GM21447 (cell line): Measurements from ENCODE around the gene FZD1.
A peak's percentile ranks its signal among the peaks of the same experiment; 100 is the strongest.

Experiments
- ATAC-seq: cut with Tn5 transposase; IDR thresholded peaks from one replicate; pipeline ENCODE4 v1.9.1; 2021; ENCODE audit not compliant: unreplicated experiment

Gene FZD1

GRCh38 chr7:91264924-91265681 is 870 bp downstream of the FZD1 start:
- peak; percentile 43 for ATAC-seq

GRCh38 chr7:91265693-91266066 is 1.4 kb downstream of the FZD1 start:
- no peak for ATAC-seq

- no peak for ATAC-seq
These were observed 1.9 kb downstream of the FZD1 start for GRCh38 chr7:91266067-91266688.

GRCh38 chr7:91266689-91267090 is 2.5 kb downstream of the FZD1 start:
- no peak for ATAC-seq

- ATAC-seq: no peak
These were observed 3.1 kb downstream of the FZD1 start for GRCh38 chr7:91267171-91267955.

- no peak for ATAC-seq
These were observed 6.1 kb downstream of the FZD1 start for GRCh38 chr7:91270372-91270771.

- ATAC-seq: peak; percentile 84
These were observed 12.7 kb downstream of the FZD1 start for GRCh38 chr7:91276909-91277308.

- ATAC-seq: no peak
These were observed 16.0 kb downstream of the FZD1 start for GRCh38 chr7:91280185-91280584.

GRCh38 chr7:91280604-91281003 is 16.4 kb downstream of the FZD1 start:
- no peak for ATAC-seq

- no peak for ATAC-seq
These were observed 21.6 kb downstream of the FZD1 start for GRCh38 chr7:91285696-91286355.

- no peak for ATAC-seq
These were observed 22.2 kb downstream of the FZD1 start for GRCh38 chr7:91286432-91286831.

- no peak for ATAC-seq
These were observed 23.3 kb downstream of the FZD1 start for GRCh38 chr7:91287371-91288084.

GRCh38 chr7:91288208-91288824 is 24.1 kb downstream of the FZD1 start:
- no peak for ATAC-seq

GRCh38 chr7:91289633-91290254 is 25.5 kb downstream of the FZD1 start:
- no peak for ATAC-seq

GRCh38 chr7:91291302-91291701 is 27.1 kb downstream of the FZD1 start:
- no peak for ATAC-seq

GRCh38 chr7:91291902-91292301 is 27.7 kb downstream of the FZD1 start:
- no peak for ATAC-seq

GRCh38 chr7:91292506-91292905 is 28.3 kb downstream of the FZD1 start:
- ATAC-seq: no peak

- no peak for ATAC-seq
These were observed 28.9 kb downstream of the FZD1 start for GRCh38 chr7:91293136-91293535.

GRCh38 chr7:91293840-91294239 is 29.6 kb downstream of the FZD1 start:
- ATAC-seq: no peak

GRCh38 chr7:91294639-91295220 is 30.5 kb downstream of the FZD1 start:
- ATAC-seq: no peak
